ENCODE data around the gene HLA-DRA. TPM values are rescaled to one million over a fixed set of nuclear protein-coding genes. Genes with fewer than 3 reads are reported as not detected.

Gene HLA-DRA
- 54.3 TPM for total RNA-seq

DNA sequence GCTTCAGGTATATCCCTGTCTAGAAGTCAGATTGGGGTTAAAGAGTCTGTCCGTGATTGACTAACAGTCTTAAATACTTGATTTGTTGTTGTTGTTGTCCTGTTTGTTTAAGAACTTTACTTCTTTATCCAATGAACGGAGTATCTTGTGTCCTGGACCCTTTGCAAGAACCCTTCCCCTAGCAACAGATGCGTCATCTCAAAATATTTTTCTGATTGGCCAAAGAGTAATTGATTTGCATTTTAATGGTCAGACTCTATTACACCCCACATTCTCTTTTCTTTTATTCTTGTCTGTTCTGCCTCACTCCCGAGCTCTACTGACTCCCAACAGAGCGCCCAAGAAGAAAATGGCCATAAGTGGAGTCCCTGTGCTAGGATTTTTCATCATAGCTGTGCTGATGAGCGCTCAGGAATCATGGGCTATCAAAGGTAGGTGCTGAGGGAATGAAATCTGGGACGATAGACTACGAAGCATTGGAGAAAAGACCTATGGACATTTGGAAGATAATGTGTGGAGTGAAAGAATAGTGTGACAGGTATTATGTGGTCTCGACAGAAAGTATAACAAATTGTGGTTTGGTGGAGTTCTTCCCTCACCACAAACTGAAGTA, at the start of gene HLA-DRA:
Gene HLA-DRA (plus strand): TSS at position 286 of the 613 bp plus-strand sequence. CDS start 64 bp downstream, at position 350.
- H3K9ac ChIP-seq (ENCODE audit: low read depth in 1 of 3, low read length in 3 of 3), result peak within 1 kb of the TSS in 2 of 3 donors; percentile 57 to 60
- H3K36me3 ChIP-seq (ENCODE audit: control insufficient read depth in 3 of 3, insufficient read depth in 3 of 3, low read length in 3 of 3), result no peaks in the 10 kb centered on the region
- H3K27me3 ChIP-seq (ENCODE audit: control insufficient read depth in 3 of 3, insufficient read depth in 3 of 3, low read length in 3 of 3), result peaks cover 0 to 8% (median 0%) of the 10 kb centered on the region in 3 donors
- peak within 1 kb of the TSS; percentile 80 for H3K27ac ChIP-seq (ENCODE audit: low read depth, low read length)
- peaks cover 0 to 5% (median 0%) of the 10 kb centered on the region in 3 donors for H3K4me1 ChIP-seq (ENCODE audit: control insufficient read depth in 3 of 3, insufficient read depth in 3 of 3, low read length in 3 of 3)
- H3K9me3 ChIP-seq (ENCODE audit: control insufficient read depth in 3 of 3, low read length in 3 of 3), result no peaks in the 10 kb centered on the region
- H3K4me3 ChIP-seq (ENCODE audit: low read length in 3 of 3), result peak within 1 kb of the TSS; percentile 52 to 65 (median 63)

DNA sequence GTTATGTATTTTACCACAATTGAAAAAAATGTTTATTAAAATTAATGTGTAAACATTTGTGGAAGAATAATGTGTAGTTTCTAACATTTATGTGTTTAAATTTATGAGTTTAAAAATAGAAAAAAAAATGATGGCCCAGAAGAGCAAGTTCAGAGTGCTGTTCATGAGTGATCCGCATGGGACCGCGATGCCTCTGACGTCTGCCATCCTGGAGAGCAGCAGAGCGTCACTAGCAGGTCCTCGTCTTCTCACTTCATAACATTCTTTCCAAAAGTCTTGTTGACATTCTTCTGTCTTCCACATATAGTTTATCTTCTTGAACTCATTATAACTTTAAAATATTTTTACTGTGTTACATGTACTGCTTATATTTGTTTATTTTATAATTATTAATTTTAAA, 48.2 kb upstream of the HLA-DRA start:
- Histone ChIP-seq H3K4me1 (ENCODE audit: control insufficient read depth in 3 of 3, insufficient read depth in 3 of 3, low read length in 3 of 3) (no peaks in the 10 kb centered on the region), H3K27ac (ENCODE audit: low read depth, low read length) (no peak overlapping the region), H3K36me3 (ENCODE audit: control insufficient read depth in 3 of 3, insufficient read depth in 3 of 3, low read length in 3 of 3) (no peaks in the 10 kb centered on the region), H3K4me3 (ENCODE audit: low read length in 3 of 3) (no peak overlapping the region), H3K9me3 (ENCODE audit: control insufficient read depth in 3 of 3, low read length in 3 of 3) (no peaks in the 10 kb centered on the region), H3K9ac (ENCODE audit: low read depth in 1 of 3, low read length in 3 of 3) (no peak overlapping the region), H3K27me3 (ENCODE audit: control insufficient read depth in 3 of 3, insufficient read depth in 3 of 3, low read length in 3 of 3) (peaks cover 0 to 6% (median 3%) of the 10 kb centered on the region in 3 donors)

DNA sequence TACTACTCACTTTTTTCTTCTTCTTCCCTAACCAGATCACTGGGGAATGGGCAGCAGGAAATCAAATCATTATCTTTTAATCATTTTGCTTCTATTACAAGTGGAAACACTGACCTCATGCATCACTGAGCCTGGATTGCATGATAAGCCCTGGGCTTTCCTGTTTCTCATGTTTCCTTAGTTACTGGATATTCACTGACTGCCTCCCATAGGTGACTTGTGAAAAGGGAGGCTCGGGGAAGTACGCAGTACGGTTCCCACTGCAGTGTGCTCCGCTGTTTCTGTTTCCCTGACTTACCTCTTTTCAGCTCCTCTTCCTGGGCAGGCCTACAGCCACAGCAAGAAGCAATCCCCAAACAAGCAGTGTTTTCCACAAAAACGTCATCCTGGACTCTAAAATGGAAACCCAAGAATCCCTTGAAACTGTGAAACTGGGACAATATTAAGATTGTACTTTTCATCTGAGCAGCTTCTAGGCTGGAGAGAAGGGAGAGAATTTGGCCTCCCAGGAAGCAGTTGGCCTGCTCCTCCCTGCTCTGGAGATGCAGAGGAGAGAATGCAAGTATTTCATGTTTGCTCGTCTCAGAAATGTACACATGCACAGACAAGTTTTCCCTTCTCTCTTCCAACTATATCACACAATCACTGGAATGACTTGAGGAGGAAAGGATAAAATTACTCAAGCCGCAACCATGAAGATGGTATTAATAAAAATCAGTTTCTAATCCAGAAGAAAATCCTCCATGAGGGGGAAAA, 45.8 kb upstream of the HLA-DRA start:
- no peak overlapping the region for H3K9ac ChIP-seq (ENCODE audit: low read depth in 1 of 3, low read length in 3 of 3)
- H3K27me3 ChIP-seq (ENCODE audit: control insufficient read depth in 3 of 3, insufficient read depth in 3 of 3, low read length in 3 of 3), result peaks cover 0 to 3% (median 0%) of the 10 kb centered on the region in 3 donors
- H3K27ac ChIP-seq (ENCODE audit: low read depth, low read length), result peak overlapping the region; percentile 62
- H3K9me3 ChIP-seq (ENCODE audit: control insufficient read depth in 3 of 3, low read length in 3 of 3), result no peaks in the 10 kb centered on the region
- no peaks in the 10 kb centered on the region for H3K4me1 ChIP-seq (ENCODE audit: control insufficient read depth in 3 of 3, insufficient read depth in 3 of 3, low read length in 3 of 3)
- no peaks in the 10 kb centered on the region for H3K36me3 ChIP-seq (ENCODE audit: control insufficient read depth in 3 of 3, insufficient read depth in 3 of 3, low read length in 3 of 3)
- H3K4me3 ChIP-seq (ENCODE audit: low read length in 3 of 3), result no peak overlapping the region

DNA sequence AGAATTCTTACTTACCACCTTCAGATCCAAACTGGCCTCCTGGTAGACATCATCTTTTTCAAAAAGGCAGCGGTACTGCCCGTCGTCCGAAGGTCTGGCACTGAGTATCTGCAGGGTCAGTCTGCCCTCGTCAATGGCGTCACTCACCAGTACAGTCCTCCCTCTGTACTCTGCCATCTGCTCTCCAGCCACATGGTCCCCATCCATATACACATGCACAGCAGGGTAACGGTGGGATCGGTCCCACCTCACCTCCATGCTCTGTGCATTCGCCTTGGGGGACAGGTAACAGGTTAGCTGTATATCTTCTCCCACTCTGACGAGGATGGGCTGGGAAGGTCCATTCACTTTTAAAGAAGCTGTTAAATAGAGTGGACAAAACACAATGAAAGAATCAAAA, 43.7 kb upstream of the HLA-DRA start:
- H3K36me3 ChIP-seq (ENCODE audit: control insufficient read depth in 3 of 3, insufficient read depth in 3 of 3, low read length in 3 of 3), result no peaks in the 10 kb centered on the region
- H3K27me3 ChIP-seq (ENCODE audit: control insufficient read depth in 3 of 3, insufficient read depth in 3 of 3, low read length in 3 of 3), result peaks cover 3 to 4% (median 4%) of the 10 kb centered on the region in 3 donors

DNA sequence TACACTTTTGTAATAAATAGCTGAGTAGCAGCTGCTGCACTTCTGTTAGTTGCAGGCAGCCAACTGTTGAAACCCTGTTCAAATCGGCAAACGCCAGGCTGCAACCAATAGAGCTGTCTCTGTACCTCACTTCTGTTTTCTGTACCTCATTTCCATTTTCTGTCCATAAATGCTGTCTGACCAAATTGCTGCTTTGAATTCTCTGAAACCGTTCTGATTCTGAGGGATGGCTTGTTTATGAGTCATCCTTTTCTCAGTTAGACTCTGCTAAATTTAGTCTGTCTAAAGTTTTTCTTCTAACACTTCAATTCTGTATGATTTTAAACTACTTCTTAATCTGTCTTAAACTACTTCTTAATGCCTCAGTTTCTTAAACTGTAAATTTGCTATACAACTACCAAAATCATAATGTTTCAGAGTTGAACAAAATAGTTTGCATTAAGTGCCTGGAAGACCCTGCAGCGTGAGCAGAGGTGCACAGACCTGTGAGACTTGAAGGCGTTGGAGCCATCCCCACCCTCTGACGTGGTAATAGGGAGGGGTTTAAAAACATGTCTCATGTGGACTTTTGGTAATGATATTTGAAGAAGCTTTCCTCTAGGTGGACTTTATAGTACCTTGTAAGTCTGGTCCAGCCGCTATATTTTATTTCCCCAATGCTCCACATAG, 42.3 kb upstream of the HLA-DRA start:
- Histone ChIP-seq H3K36me3 (ENCODE audit: control insufficient read depth in 3 of 3, insufficient read depth in 3 of 3, low read length in 3 of 3) (no peaks in the 10 kb centered on the region), H3K4me3 (ENCODE audit: low read length in 3 of 3) (no peak overlapping the region), H3K4me1 (ENCODE audit: control insufficient read depth in 3 of 3, insufficient read depth in 3 of 3, low read length in 3 of 3) (no peaks in the 10 kb centered on the region), H3K27ac (ENCODE audit: low read depth, low read length) (no peak overlapping the region), H3K27me3 (ENCODE audit: control insufficient read depth in 3 of 3, insufficient read depth in 3 of 3, low read length in 3 of 3) (peaks cover 3 to 4% (median 4%) of the 10 kb centered on the region in 3 donors), H3K9me3 (ENCODE audit: control insufficient read depth in 3 of 3, low read length in 3 of 3) (no peaks in the 10 kb centered on the region), H3K9ac (ENCODE audit: low read depth in 1 of 3, low read length in 3 of 3) (no peak overlapping the region)

More for the DNA sequence above, 43.7 kb upstream of the HLA-DRA start:
- Histone ChIP-seq H3K4me1 (ENCODE audit: control insufficient read depth in 3 of 3, insufficient read depth in 3 of 3, low read length in 3 of 3) (no peaks in the 10 kb centered on the region), H3K27ac (ENCODE audit: low read depth, low read length) (no peak overlapping the region), H3K9ac (ENCODE audit: low read depth in 1 of 3, low read length in 3 of 3) (no peak overlapping the region), H3K4me3 (ENCODE audit: low read length in 3 of 3) (no peak overlapping the region), H3K9me3 (ENCODE audit: control insufficient read depth in 3 of 3, low read length in 3 of 3) (no peaks in the 10 kb centered on the region)

DNA sequence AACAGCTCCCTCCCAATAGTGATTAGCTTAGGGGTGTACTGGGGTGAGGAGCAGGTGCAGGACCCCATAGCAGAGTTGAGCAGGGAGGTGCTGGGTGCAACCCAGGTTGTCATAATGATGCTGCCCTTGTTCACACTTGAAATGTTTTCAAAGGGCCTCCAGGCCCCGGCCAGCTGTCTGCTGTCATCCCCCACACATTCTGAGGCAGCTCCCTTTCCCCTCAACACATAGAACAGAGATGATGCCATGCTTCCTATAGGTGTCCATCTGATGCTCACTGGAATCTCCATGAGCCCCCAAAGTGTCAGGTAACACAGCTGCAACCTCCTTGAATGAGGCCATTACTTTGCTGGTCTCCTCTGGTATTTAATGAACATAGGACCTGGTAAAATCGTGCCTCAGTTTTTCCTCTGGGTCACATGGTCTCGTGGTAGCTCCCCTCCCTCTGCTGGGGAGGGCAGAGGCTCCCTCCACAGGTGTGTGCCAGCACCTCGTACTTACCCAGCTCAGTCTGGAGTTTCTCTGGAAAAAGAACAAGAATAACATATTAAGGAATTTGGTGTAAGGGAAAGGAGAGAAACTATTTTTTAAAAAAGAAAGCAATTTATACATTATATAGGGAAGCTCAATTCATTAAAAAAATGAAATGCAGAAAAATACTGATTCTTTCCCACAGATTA, 38.3 kb upstream of the HLA-DRA start:
- peaks cover 17 to 32% (median 32%) of the 10 kb centered on the region in 3 donors for H3K27me3 ChIP-seq (ENCODE audit: control insufficient read depth in 3 of 3, insufficient read depth in 3 of 3, low read length in 3 of 3)
- H3K36me3 ChIP-seq (ENCODE audit: control insufficient read depth in 3 of 3, insufficient read depth in 3 of 3, low read length in 3 of 3), result no peaks in the 10 kb centered on the region
- no peak overlapping the region for H3K27ac ChIP-seq (ENCODE audit: low read depth, low read length)

DNA sequence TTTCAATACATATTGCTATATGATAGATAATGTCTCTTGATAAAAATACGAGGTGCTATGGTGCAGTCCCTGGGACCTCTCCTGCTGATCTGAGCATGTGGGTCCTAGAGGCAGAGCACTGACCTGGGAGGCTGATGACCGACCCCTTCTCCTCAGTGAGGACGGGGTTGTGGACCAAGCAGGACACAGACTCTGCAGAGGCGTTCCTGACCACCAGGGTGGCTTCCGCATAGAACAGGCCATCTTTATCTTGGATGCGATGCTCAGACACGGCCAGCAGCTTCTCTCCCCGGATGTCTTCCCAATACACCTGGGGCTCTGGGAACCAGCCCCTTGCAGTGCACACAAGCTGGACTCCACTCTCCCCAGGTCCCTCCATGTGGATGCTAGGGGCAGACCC, 36.9 kb upstream of the HLA-DRA start:
- Histone ChIP-seq H3K9ac (ENCODE audit: low read depth in 1 of 3, low read length in 3 of 3) (no peak overlapping the region), H3K27ac (ENCODE audit: low read depth, low read length) (no peak overlapping the region), H3K9me3 (ENCODE audit: control insufficient read depth in 3 of 3, low read length in 3 of 3) (no peaks in the 10 kb centered on the region), H3K27me3 (ENCODE audit: control insufficient read depth in 3 of 3, insufficient read depth in 3 of 3, low read length in 3 of 3) (peaks cover 22 to 44% (median 39%) of the 10 kb centered on the region in 3 donors), H3K36me3 (ENCODE audit: control insufficient read depth in 3 of 3, insufficient read depth in 3 of 3, low read length in 3 of 3) (no peaks in the 10 kb centered on the region), H3K4me3 (ENCODE audit: low read length in 3 of 3) (no peak overlapping the region), H3K4me1 (ENCODE audit: control insufficient read depth in 3 of 3, insufficient read depth in 3 of 3, low read length in 3 of 3) (no peaks in the 10 kb centered on the region)

More for the DNA sequence above, 38.3 kb upstream of the HLA-DRA start:
- Histone ChIP-seq H3K4me3 (ENCODE audit: low read length in 3 of 3) (no peak overlapping the region), H3K9ac (ENCODE audit: low read depth in 1 of 3, low read length in 3 of 3) (no peak overlapping the region), H3K4me1 (ENCODE audit: control insufficient read depth in 3 of 3, insufficient read depth in 3 of 3, low read length in 3 of 3) (no peaks in the 10 kb centered on the region), H3K9me3 (ENCODE audit: control insufficient read depth in 3 of 3, low read length in 3 of 3) (no peaks in the 10 kb centered on the region)

DNA sequence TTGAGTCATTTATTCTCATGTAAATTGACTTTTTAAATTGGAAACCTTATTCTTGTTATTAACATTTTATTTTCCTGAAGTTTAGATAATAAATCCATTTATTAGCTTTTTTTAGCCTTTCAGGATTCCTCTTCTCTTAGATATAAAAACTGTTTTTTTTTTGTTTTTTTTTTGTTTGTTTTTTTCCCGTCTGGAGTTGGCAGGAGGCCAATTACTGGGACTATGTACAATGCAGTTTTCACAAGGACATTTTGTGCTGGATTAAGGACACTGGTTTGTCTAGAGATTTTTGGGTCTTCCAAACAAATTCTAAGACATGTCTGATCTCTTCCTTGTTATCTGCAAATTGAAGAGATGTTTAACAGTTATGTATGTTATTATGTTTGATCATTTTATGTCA, 34.0 kb upstream of the HLA-DRA start:
- no peak overlapping the region for H3K4me3 ChIP-seq (ENCODE audit: low read length in 3 of 3)
- no peaks in the 10 kb centered on the region for H3K36me3 ChIP-seq (ENCODE audit: control insufficient read depth in 3 of 3, insufficient read depth in 3 of 3, low read length in 3 of 3)
- no peak overlapping the region for H3K27ac ChIP-seq (ENCODE audit: low read depth, low read length)
- H3K9ac ChIP-seq (ENCODE audit: low read depth in 1 of 3, low read length in 3 of 3), result no peak overlapping the region
- H3K9me3 ChIP-seq (ENCODE audit: control insufficient read depth in 3 of 3, low read length in 3 of 3), result no peaks in the 10 kb centered on the region
- no peaks in the 10 kb centered on the region for H3K4me1 ChIP-seq (ENCODE audit: control insufficient read depth in 3 of 3, insufficient read depth in 3 of 3, low read length in 3 of 3)
- peaks cover 32 to 49% (median 35%) of the 10 kb centered on the region in 3 donors for H3K27me3 ChIP-seq (ENCODE audit: control insufficient read depth in 3 of 3, insufficient read depth in 3 of 3, low read length in 3 of 3)

DNA sequence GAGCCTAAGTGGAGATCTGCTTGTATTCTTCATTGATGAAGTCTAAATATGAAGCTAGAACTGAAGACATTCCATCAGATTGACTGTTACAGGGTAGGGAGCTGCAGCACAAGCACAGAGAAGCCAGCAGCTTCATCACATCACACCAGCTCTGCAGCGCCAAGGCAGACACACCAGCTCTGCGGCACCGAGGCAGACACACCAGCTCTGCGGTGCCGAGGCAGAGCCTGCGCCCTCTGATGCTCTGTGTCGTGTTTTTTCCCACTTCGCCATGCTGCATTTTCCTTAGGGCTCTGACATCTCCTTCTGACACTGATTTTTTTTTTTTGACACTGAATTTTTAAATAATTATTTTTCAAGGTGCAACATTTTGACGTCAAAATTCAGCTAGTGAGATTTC, 33.5 kb upstream of the HLA-DRA start:
- Histone ChIP-seq H3K9ac (ENCODE audit: low read depth in 1 of 3, low read length in 3 of 3) (no peak overlapping the region), H3K27me3 (ENCODE audit: control insufficient read depth in 3 of 3, insufficient read depth in 3 of 3, low read length in 3 of 3) (peaks cover 36 to 53% (median 37%) of the 10 kb centered on the region in 3 donors), H3K36me3 (ENCODE audit: control insufficient read depth in 3 of 3, insufficient read depth in 3 of 3, low read length in 3 of 3) (no peaks in the 10 kb centered on the region), H3K9me3 (ENCODE audit: control insufficient read depth in 3 of 3, low read length in 3 of 3) (no peaks in the 10 kb centered on the region), H3K4me1 (ENCODE audit: control insufficient read depth in 3 of 3, insufficient read depth in 3 of 3, low read length in 3 of 3) (no peaks in the 10 kb centered on the region), H3K27ac (ENCODE audit: low read depth, low read length) (no peak overlapping the region), H3K4me3 (ENCODE audit: low read length in 3 of 3) (no peak overlapping the region)

All from skeletal muscle tissue (tissue), 4 donors.